Measurements from ENCODE around the gene EMID1.

EMID1 gene

GRCh38 chr22:29251981-29252911 lies 46.5 kb downstream of the EMID1 start:
- DNase-seq = no peak
- no peaks in the 10 kb centered on the region for H3K4me1 ChIP-seq (ENCODE audit: control insufficient read depth, insufficient read depth, low read length, poor library complexity, severe bottlenecking)
- no peaks in the 10 kb centered on the region for H3K36me3 ChIP-seq (ENCODE audit: control insufficient read depth, insufficient read depth, low read length)
- no peak overlapping the region for H3K4me3 ChIP-seq (ENCODE audit: insufficient read depth, low read depth, low read length, poor library complexity, severe bottlenecking)
- no peaks in the 10 kb centered on the region for H3K9me3 ChIP-seq (ENCODE audit: control insufficient read depth, low read length)
- no peak overlapping the region for H3K27ac ChIP-seq (ENCODE audit: insufficient read depth, low read length, poor library complexity, severe bottlenecking)
- no peaks in the 10 kb centered on the region for H3K27me3 ChIP-seq (replicated peaks; ENCODE audit: control insufficient read depth, insufficient read depth, low read length, poor library complexity, severe bottlenecking)

- Histone ChIP-seq H3K4me1 (ENCODE audit: control insufficient read depth, insufficient read depth, low read length, poor library complexity, severe bottlenecking) (no peaks in the 10 kb centered on the region), H3K27me3 (replicated peaks; ENCODE audit: control insufficient read depth, insufficient read depth, low read length, poor library complexity, severe bottlenecking) (no peaks in the 10 kb centered on the region), H3K36me3 (ENCODE audit: control insufficient read depth, insufficient read depth, low read length) (no peaks in the 10 kb centered on the region), H3K9me3 (ENCODE audit: control insufficient read depth, low read length) (no peaks in the 10 kb centered on the region), H3K4me3 (ENCODE audit: insufficient read depth, low read depth, low read length, poor library complexity, severe bottlenecking) (no peak overlapping the region), H3K27ac (ENCODE audit: insufficient read depth, low read length, poor library complexity, severe bottlenecking) (no peak overlapping the region)
- DNase-seq = no peak
Measured at GRCh38 chr22:29253561-29254285, 48.0 kb downstream of the EMID1 start.

- DNase-seq = no peak
- Histone ChIP-seq H3K9me3 (ENCODE audit: control insufficient read depth, low read length) (no peaks in the 10 kb centered on the region), H3K4me1 (ENCODE audit: control insufficient read depth, insufficient read depth, low read length, poor library complexity, severe bottlenecking) (no peaks in the 10 kb centered on the region), H3K27me3 (replicated peaks; ENCODE audit: control insufficient read depth, insufficient read depth, low read length, poor library complexity, severe bottlenecking) (no peaks in the 10 kb centered on the region), H3K27ac (ENCODE audit: insufficient read depth, low read length, poor library complexity, severe bottlenecking) (no peak overlapping the region), H3K36me3 (ENCODE audit: control insufficient read depth, insufficient read depth, low read length) (no peaks in the 10 kb centered on the region), H3K4me3 (ENCODE audit: insufficient read depth, low read depth, low read length, poor library complexity, severe bottlenecking) (no peak overlapping the region)
Measured at GRCh38 chr22:29254286-29254660, 48.6 kb downstream of the EMID1 start.

GRCh38 chr22:29255064-29255621 lies 49.4 kb downstream of the EMID1 start:
- H3K36me3 ChIP-seq (ENCODE audit: control insufficient read depth, insufficient read depth, low read length) = no peaks in the 10 kb centered on the region
- no peak overlapping the region for H3K27ac ChIP-seq (ENCODE audit: insufficient read depth, low read length, poor library complexity, severe bottlenecking)
- no peak overlapping the region for H3K4me3 ChIP-seq (ENCODE audit: insufficient read depth, low read depth, low read length, poor library complexity, severe bottlenecking)
- H3K27me3 ChIP-seq (replicated peaks; ENCODE audit: control insufficient read depth, insufficient read depth, low read length, poor library complexity, severe bottlenecking) = no peaks in the 10 kb centered on the region
- H3K4me1 ChIP-seq (ENCODE audit: control insufficient read depth, insufficient read depth, low read length, poor library complexity, severe bottlenecking) = no peaks in the 10 kb centered on the region
- no peak for DNase-seq
- H3K9me3 ChIP-seq (ENCODE audit: control insufficient read depth, low read length) = no peaks in the 10 kb centered on the region

- DNase-seq = no peak
- Histone ChIP-seq H3K36me3 (ENCODE audit: control insufficient read depth, insufficient read depth, low read length) (no peaks in the 10 kb centered on the region), H3K4me1 (ENCODE audit: control insufficient read depth, insufficient read depth, low read length, poor library complexity, severe bottlenecking) (no peaks in the 10 kb centered on the region)
Measured at GRCh38 chr22:29256606-29257325, 51.1 kb downstream of the EMID1 start.

GRCh38 chr22:29257751-29258181 lies 52.1 kb downstream of the EMID1 start:
- Histone ChIP-seq H3K27me3 (replicated peaks; ENCODE audit: control insufficient read depth, insufficient read depth, low read length, poor library complexity, severe bottlenecking) (no peaks in the 10 kb centered on the region), H3K36me3 (ENCODE audit: control insufficient read depth, insufficient read depth, low read length) (no peaks in the 10 kb centered on the region), H3K27ac (ENCODE audit: insufficient read depth, low read length, poor library complexity, severe bottlenecking) (no peak overlapping the region), H3K9me3 (ENCODE audit: control insufficient read depth, low read length) (no peaks in the 10 kb centered on the region), H3K4me3 (ENCODE audit: insufficient read depth, low read depth, low read length, poor library complexity, severe bottlenecking) (no peak overlapping the region), H3K4me1 (ENCODE audit: control insufficient read depth, insufficient read depth, low read length, poor library complexity, severe bottlenecking) (no peaks in the 10 kb centered on the region)
- no peak for DNase-seq

More at GRCh38 chr22:29256606-29257325, 51.1 kb downstream of the EMID1 start:
- no peak overlapping the region for H3K27ac ChIP-seq (ENCODE audit: insufficient read depth, low read length, poor library complexity, severe bottlenecking)
- no peak overlapping the region for H3K4me3 ChIP-seq (ENCODE audit: insufficient read depth, low read depth, low read length, poor library complexity, severe bottlenecking)
- no peaks in the 10 kb centered on the region for H3K27me3 ChIP-seq (replicated peaks; ENCODE audit: control insufficient read depth, insufficient read depth, low read length, poor library complexity, severe bottlenecking)
- H3K9me3 ChIP-seq (ENCODE audit: control insufficient read depth, low read length) = no peaks in the 10 kb centered on the region

GRCh38 chr22:29258407-29259252 lies 52.9 kb downstream of the EMID1 start:
- Histone ChIP-seq H3K4me3 (ENCODE audit: insufficient read depth, low read depth, low read length, poor library complexity, severe bottlenecking) (no peak overlapping the region), H3K4me1 (ENCODE audit: control insufficient read depth, insufficient read depth, low read length, poor library complexity, severe bottlenecking) (no peaks in the 10 kb centered on the region), H3K9me3 (ENCODE audit: control insufficient read depth, low read length) (no peaks in the 10 kb centered on the region), H3K36me3 (ENCODE audit: control insufficient read depth, insufficient read depth, low read length) (no peaks in the 10 kb centered on the region), H3K27ac (ENCODE audit: insufficient read depth, low read length, poor library complexity, severe bottlenecking) (no peak overlapping the region), H3K27me3 (replicated peaks; ENCODE audit: control insufficient read depth, insufficient read depth, low read length, poor library complexity, severe bottlenecking) (no peaks in the 10 kb centered on the region)
- no peak for DNase-seq

GRCh38 chr22:29259253-29259899 lies 53.7 kb downstream of the EMID1 start:
- H3K27me3 ChIP-seq (replicated peaks; ENCODE audit: control insufficient read depth, insufficient read depth, low read length, poor library complexity, severe bottlenecking) = no peaks in the 10 kb centered on the region
- no peak for DNase-seq
- H3K4me1 ChIP-seq (ENCODE audit: control insufficient read depth, insufficient read depth, low read length, poor library complexity, severe bottlenecking) = no peaks in the 10 kb centered on the region
- no peaks in the 10 kb centered on the region for H3K9me3 ChIP-seq (ENCODE audit: control insufficient read depth, low read length)
- no peak overlapping the region for H3K4me3 ChIP-seq (ENCODE audit: insufficient read depth, low read depth, low read length, poor library complexity, severe bottlenecking)
- H3K36me3 ChIP-seq (ENCODE audit: control insufficient read depth, insufficient read depth, low read length) = no peaks in the 10 kb centered on the region
- H3K27ac ChIP-seq (ENCODE audit: insufficient read depth, low read length, poor library complexity, severe bottlenecking) = no peak overlapping the region
